GM19025 (cell line): ENCODE data around the gene NPIPA8.
"Not testable (repeated sequence)": the region's sequence is repeated elsewhere in the genome, so short reads cannot be mapped to it uniquely, and the experiment has no call there.

ENCODE experiments used
- ATAC-seq: cut with Tn5 transposase; IDR thresholded peaks from one replicate; pipeline ENCODE4 v1.9.1; 2021; ENCODE audit warnings: mild to moderate bottlenecking, low read depth, moderate library complexity; ENCODE audit not compliant: unreplicated experiment

Gene NPIPA8

GRCh38 chr16:18336636-18337035 is at the start of gene NPIPA8:
NPIPA8 (minus strand) TSS chr16:18336736; CDS start chr16:18332662, 4,074 bp downstream.
- not testable (repeated sequence) for ATAC-seq

GRCh38 chr16:18385285-18385684 is 48.7 kb upstream of the NPIPA8 start:
- not testable (repeated sequence) for ATAC-seq

GRCh38 chr16:18384869-18385268 is 48.3 kb upstream of the NPIPA8 start:
- not testable (repeated sequence) for ATAC-seq

GRCh38 chr16:18384098-18384636 is 47.6 kb upstream of the NPIPA8 start:
- not testable (repeated sequence) for ATAC-seq

GRCh38 chr16:18382696-18383095 is 46.2 kb upstream of the NPIPA8 start:
- not testable (repeated sequence) for ATAC-seq

GRCh38 chr16:18347742-18348141 is 11.2 kb upstream of the NPIPA8 start:
- not testable (repeated sequence) for ATAC-seq

- ATAC-seq: not testable (repeated sequence)
Observed at GRCh38 chr16:18346993-18347392, 10.5 kb upstream of the NPIPA8 start.

GRCh38 chr16:18344634-18345033 is 8.1 kb upstream of the NPIPA8 start:
- ATAC-seq: not testable (repeated sequence)

- not testable (repeated sequence) for ATAC-seq
Observed at GRCh38 chr16:18341986-18342385, 5.5 kb upstream of the NPIPA8 start.

- not testable (repeated sequence) for ATAC-seq
Observed at GRCh38 chr16:18341417-18341960, 5.0 kb upstream of the NPIPA8 start.

GRCh38 chr16:18339210-18339609 is 2.7 kb upstream of the NPIPA8 start:
- not testable (repeated sequence) for ATAC-seq

GRCh38 chr16:18311811-18312210 is 24.7 kb downstream of the NPIPA8 start:
- not testable (repeated sequence) for ATAC-seq

- not testable (repeated sequence) for ATAC-seq
Observed at GRCh38 chr16:18309159-18309558, 27.4 kb downstream of the NPIPA8 start.

GRCh38 chr16:18307241-18307640 is 29.3 kb downstream of the NPIPA8 start:
- ATAC-seq: not testable (repeated sequence)

GRCh38 chr16:18306066-18306465 is 30.5 kb downstream of the NPIPA8 start:
- ATAC-seq: not testable (repeated sequence)

GRCh38 chr16:18303059-18303706 is 33.4 kb downstream of the NPIPA8 start:
- ATAC-seq: not testable (repeated sequence)

GRCh38 chr16:18297714-18298113 is 38.8 kb downstream of the NPIPA8 start:
- not testable (repeated sequence) for ATAC-seq

- ATAC-seq: not testable (repeated sequence)
Observed at GRCh38 chr16:18296931-18297330, 39.6 kb downstream of the NPIPA8 start.

- not testable (repeated sequence) for ATAC-seq
Observed at GRCh38 chr16:18294371-18294770, 42.2 kb downstream of the NPIPA8 start.

GRCh38 chr16:18293337-18293956 is 43.1 kb downstream of the NPIPA8 start:
- not testable (repeated sequence) for ATAC-seq

GRCh38 chr16:18290959-18291358 is 45.6 kb downstream of the NPIPA8 start:
- not testable (repeated sequence) for ATAC-seq
